ENCODE results near the gene RTN4RL1.

Gene RTN4RL1

GRCh38 chr17:2047590-2047989 is 22.5 kb upstream of the RTN4RL1 start:
- no peak for DNase-seq (ENCODE audit: low read depth in 2 of 2)

GRCh38 chr17:2044263-2044894 is 19.2 kb upstream of the RTN4RL1 start:
- no peak for DNase-seq (ENCODE audit: low read depth in 2 of 2)

GRCh38 chr17:2043785-2044184 is 18.7 kb upstream of the RTN4RL1 start:
- no peak for DNase-seq (ENCODE audit: low read depth in 2 of 2)

- DNase-seq (ENCODE audit: low read depth in 2 of 2): no peak
Measured at GRCh38 chr17:2042933-2043332, 17.8 kb upstream of the RTN4RL1 start.

GRCh38 chr17:2042390-2042847 is 17.3 kb upstream of the RTN4RL1 start:
- no peak for DNase-seq (ENCODE audit: low read depth in 2 of 2)

- peak; percentile 93 to 97 for DNase-seq (ENCODE audit: low read depth in 2 of 2)
Measured at GRCh38 chr17:2041561-2042389, 16.6 kb upstream of the RTN4RL1 start, which contains the start of gene OVCA2. Gene OVCA2, plus strand, starts transcription at chr17:2042022. Its CDS starts 26 bp downstream, at chr17:2042048.

- DNase-seq (ENCODE audit: low read depth in 2 of 2): no peak
Measured at GRCh38 chr17:2040942-2041560, 15.9 kb upstream of the RTN4RL1 start.

- DNase-seq (ENCODE audit: low read depth in 2 of 2): no peak
Measured at GRCh38 chr17:2040219-2040827, 15.2 kb upstream of the RTN4RL1 start.

GRCh38 chr17:2037155-2037554 is 12.0 kb upstream of the RTN4RL1 start:
- DNase-seq (ENCODE audit: low read depth in 2 of 2): no peak

GRCh38 chr17:2035541-2036488 is 10.7 kb upstream of the RTN4RL1 start:
- DNase-seq (ENCODE audit: low read depth in 2 of 2): no peak

GRCh38 chr17:2034806-2035540 is 9.8 kb upstream of the RTN4RL1 start:
- DNase-seq (ENCODE audit: low read depth in 2 of 2): no peak

GRCh38 chr17:2034157-2034556 is 9.0 kb upstream of the RTN4RL1 start:
- DNase-seq (ENCODE audit: low read depth in 2 of 2): no peak

- no peak for DNase-seq (ENCODE audit: low read depth in 2 of 2)
Measured at GRCh38 chr17:2033153-2033552, 8.0 kb upstream of the RTN4RL1 start.

- DNase-seq (ENCODE audit: low read depth in 2 of 2): no peak
Measured at GRCh38 chr17:2030779-2031163, 5.6 kb upstream of the RTN4RL1 start.

- peak; percentile 51 to 82 for DNase-seq (ENCODE audit: low read depth in 2 of 2)
Measured at GRCh38 chr17:2029911-2030778, 5.0 kb upstream of the RTN4RL1 start, which contains the start of gene DPH1. Gene DPH1, plus strand, starts transcription at chr17:2030153. Its CDS starts 17 bp downstream, at chr17:2030170.

GRCh38 chr17:2028737-2029136 is 3.6 kb upstream of the RTN4RL1 start:
- no peak for DNase-seq (ENCODE audit: low read depth in 2 of 2)

GRCh38 chr17:2028234-2028614 is 3.1 kb upstream of the RTN4RL1 start:
- DNase-seq (ENCODE audit: low read depth in 2 of 2): no peak

GRCh38 chr17:2027528-2028233 is 2.5 kb upstream of the RTN4RL1 start:
- DNase-seq (ENCODE audit: low read depth in 2 of 2): no peak

Data from stimulated activated CD4-positive, alpha-beta T cell treated with anti-CD3 and anti-CD28 coated beads, Interleukin-1b, Interleukin-23, amount 100 ng/mL, for 1 hour (primary cell).